Measurements from ENCODE around the gene HNRNPA3. TPM values are rescaled to one million over a fixed set of nuclear protein-coding genes. Genes with fewer than 3 reads are reported as not detected.

HNRNPA3 gene
- total RNA-seq (2014; rRNA removed; shearing (Covaris generic)), result 15.0 and 19.7 TPM in 2 replicates
- 47.1 and 51.0 TPM in 2 replicates for polyA plus RNA-seq (2016; fragmentation: Nextera tagmentation; extraction: Ambion mirVana)

DNA sequence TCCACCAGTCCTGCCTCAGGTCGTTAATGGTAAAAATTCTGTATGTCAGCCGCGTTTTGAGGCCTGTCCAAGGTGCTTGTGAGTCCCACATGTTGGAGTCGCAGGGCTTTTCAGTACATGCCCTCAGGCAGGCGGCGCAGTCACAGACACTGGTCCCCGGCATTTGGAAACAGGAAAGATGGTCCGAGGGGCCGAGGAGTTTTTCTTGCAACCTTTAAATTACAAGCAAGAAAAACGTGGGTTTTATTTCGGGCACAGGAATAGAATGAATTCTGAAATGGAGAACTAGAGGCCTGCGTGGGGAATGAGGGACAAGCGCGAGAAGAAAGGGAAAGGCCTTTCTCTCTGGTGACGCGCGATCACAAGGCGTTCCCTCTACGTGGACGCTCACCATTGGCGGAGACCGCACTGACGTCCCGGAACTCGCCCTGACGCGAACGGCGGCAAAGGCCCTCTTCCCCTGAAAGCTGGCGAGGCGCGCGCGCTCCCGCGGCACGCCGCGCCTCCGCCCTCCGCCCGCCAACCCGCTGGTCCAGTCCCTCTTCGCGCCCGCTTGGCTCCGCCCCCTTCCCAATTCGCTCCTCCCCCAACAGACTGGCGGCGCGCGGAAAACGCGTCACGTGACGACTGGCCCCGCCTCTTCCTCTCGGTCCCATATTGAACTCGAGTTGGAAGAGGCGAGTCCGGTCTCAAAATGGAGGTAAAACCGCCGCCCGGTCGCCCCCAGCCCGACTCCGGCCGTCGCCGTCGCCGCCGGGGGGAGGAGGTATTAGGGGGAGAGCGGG is at the start of gene HNRNPA3:
Gene HNRNPA3 (plus strand): TSS at position 689 of the 785 bp plus-strand sequence. CDS start 6 bp downstream, at position 695.
- Histone ChIP-seq H3F3A (ENCODE audit: insufficient read depth) (peaks cover 50% of the 10 kb centered on the region), H3K9me3 (ENCODE audit: low read depth) (no peaks in the 10 kb centered on the region), H2AFZ (peak within 1 kb of the TSS; percentile 71), H3K4me3 (peak within 1 kb of the TSS; percentile 88), H3K36me3 (ENCODE audit: low read depth) (peaks cover 29% of the 10 kb centered on the region), H4K20me1 (ENCODE audit: insufficient read depth) (peaks cover 8% of the 10 kb centered on the region), H3K79me2 (ENCODE audit: insufficient read depth) (peaks cover 53% of the 10 kb centered on the region), H3K4me1 (ENCODE audit: insufficient read depth) (peaks cover 33% of the 10 kb centered on the region), H3K9me2 (ENCODE audit: insufficient read depth) (no peaks in the 10 kb centered on the region), H3K27ac (peak within 1 kb of the TSS; percentile 100), H3K9ac (peak within 1 kb of the TSS; percentile 98), H3K4me2 (ENCODE audit: unreplicated experiment) (peak within 1 kb of the TSS; percentile 92), H3K27me3 (replicated peaks; ENCODE audit: insufficient read depth) (no peaks in the 10 kb centered on the region)
- peak; percentile 99 for DNase-seq
- TF ChIP-seq EZH2phosphoT487 (IDR thresholded peaks at IDR 0.05; ENCODE audit: insufficient read depth, low read depth), result no peak
- TF ChIP-seq EZH2 (IDR thresholded peaks at IDR 0.05; ENCODE audit: insufficient read depth, poor library complexity, severe bottlenecking), result no peak
- in situ Hi-C loops (cut with MboI), result no loop called here
- WGBS, 2 experiments (ENCODE audit: low coverage in 1 of 2, low lambda C conversion rate in 2 of 2, missing lambda C conversion rate in 2 of 2), result 3 to 4% methylated on average over 47 to 71 of the region's 74 CpGs

DNA sequence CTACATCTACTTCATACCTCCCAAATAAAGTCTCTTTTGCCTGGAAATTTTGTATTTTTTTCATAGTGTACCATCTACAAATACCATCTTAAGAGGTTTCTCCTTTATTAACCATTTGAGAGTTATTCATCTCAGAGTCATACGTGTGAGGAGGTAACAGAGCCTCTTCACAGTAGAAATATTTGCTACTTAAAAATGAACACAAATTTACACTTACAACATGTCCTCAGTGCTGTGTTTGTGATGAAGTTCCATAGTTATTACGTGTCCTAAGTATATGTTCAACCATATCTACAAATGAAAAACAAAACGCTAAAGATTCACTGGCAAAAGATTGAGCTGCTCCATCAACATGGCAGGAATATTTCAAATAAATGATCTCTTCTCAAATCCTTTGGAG is 48.5 kb upstream of the HNRNPA3 start:
- H3F3A ChIP-seq (ENCODE audit: insufficient read depth), result peaks cover 14% of the 10 kb centered on the region; the same call in 1 of the 2 replicates
- H3K4me1 ChIP-seq (ENCODE audit: insufficient read depth), result peaks cover 32% of the 10 kb centered on the region
- in situ Hi-C loops (cut with MboI), result loop anchor here (10.0 to 25.0 kb wide), 4 partner anchors 161 to 573 kb away; a partner anchor contains a TSS
- H3K27ac ChIP-seq, result peak overlapping the region; percentile 72
- no peaks in the 10 kb centered on the region for H3K27me3 ChIP-seq (replicated peaks; ENCODE audit: insufficient read depth)
- WGBS, 2 experiments (ENCODE audit: low coverage in 1 of 2, low lambda C conversion rate in 2 of 2, missing lambda C conversion rate in 2 of 2), result 0 to 3% methylated on average over 3 of the region's 3 CpGs
- H3K9me2 ChIP-seq (ENCODE audit: insufficient read depth), result no peaks in the 10 kb centered on the region
- H3K4me3 ChIP-seq, result peak overlapping the region; percentile 73
- H4K20me1 ChIP-seq (ENCODE audit: insufficient read depth), result no peaks in the 10 kb centered on the region
- H3K4me2 ChIP-seq (ENCODE audit: unreplicated experiment), result peak overlapping the region; percentile 94
- H3K79me2 ChIP-seq (ENCODE audit: insufficient read depth), result no peaks in the 10 kb centered on the region
- H3K9ac ChIP-seq, result peak overlapping the region; percentile 83
- no peaks in the 10 kb centered on the region for H3K9me3 ChIP-seq (ENCODE audit: low read depth)
- peak overlapping the region; percentile 99 for H2AFZ ChIP-seq
- DNase-seq, result no peak
- no peak for TF ChIP-seq EZH2 (IDR thresholded peaks at IDR 0.05; ENCODE audit: insufficient read depth, poor library complexity, severe bottlenecking)
- TF ChIP-seq EZH2phosphoT487 (IDR thresholded peaks at IDR 0.05; ENCODE audit: insufficient read depth, low read depth), result no peak
- no peaks in the 10 kb centered on the region for H3K36me3 ChIP-seq (ENCODE audit: low read depth)

DNA sequence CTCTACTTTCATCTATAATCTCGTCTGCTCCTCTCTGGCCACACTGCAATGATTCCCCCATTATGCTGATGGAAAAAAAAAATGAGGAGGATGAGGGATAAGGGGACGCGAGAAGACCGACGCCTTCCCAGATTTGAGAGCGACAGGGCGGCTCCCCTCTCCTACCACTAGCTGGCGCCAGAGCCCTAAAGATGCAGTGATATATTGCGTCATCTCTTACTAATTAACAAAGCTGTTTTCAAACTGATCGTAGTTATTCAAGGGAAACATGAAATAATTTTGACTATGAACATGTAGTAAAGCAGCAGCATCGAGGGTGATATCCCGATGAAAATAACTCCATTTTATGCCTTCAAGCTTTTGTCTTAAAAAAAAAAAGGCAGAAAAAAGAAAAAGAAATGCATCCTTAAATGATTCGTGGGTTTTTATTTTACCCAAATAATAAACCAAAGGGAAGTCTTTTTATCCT is 48.0 kb upstream of the HNRNPA3 start:
- Histone ChIP-seq H3K27ac (peak overlapping the region; percentile 72), H3K9me2 (ENCODE audit: insufficient read depth) (no peaks in the 10 kb centered on the region), H3K4me2 (ENCODE audit: unreplicated experiment) (peak overlapping the region; percentile 94), H3K4me1 (ENCODE audit: insufficient read depth) (peaks cover 32% of the 10 kb centered on the region), H2AFZ (peak overlapping the region; percentile 99), H3K79me2 (ENCODE audit: insufficient read depth) (no peaks in the 10 kb centered on the region), H3K9ac (peak overlapping the region; percentile 83), H3K27me3 (replicated peaks; ENCODE audit: insufficient read depth) (no peaks in the 10 kb centered on the region), H4K20me1 (ENCODE audit: insufficient read depth) (no peaks in the 10 kb centered on the region), H3K9me3 (ENCODE audit: low read depth) (no peaks in the 10 kb centered on the region), H3K4me3 (peak overlapping the region; percentile 73), H3K36me3 (ENCODE audit: low read depth) (no peaks in the 10 kb centered on the region), H3F3A (ENCODE audit: insufficient read depth) (peaks cover 14% of the 10 kb centered on the region; the same call in 1 of the 2 replicates)
- peak; percentile 91 for DNase-seq
- TF ChIP-seq EZH2 (IDR thresholded peaks at IDR 0.05; ENCODE audit: insufficient read depth, poor library complexity, severe bottlenecking) (no peak), EZH2phosphoT487 (IDR thresholded peaks at IDR 0.05; ENCODE audit: insufficient read depth, low read depth) (no peak)
- in situ Hi-C loops (cut with MboI), result loop anchor here (10.0 to 25.0 kb wide), 4 partner anchors 160 to 573 kb away; a partner anchor contains a TSS
- 0 to 1% methylated on average over 13 of the region's 13 CpGs for WGBS, 2 experiments (ENCODE audit: low coverage in 1 of 2, low lambda C conversion rate in 2 of 2, missing lambda C conversion rate in 2 of 2)

GRCh38 chr2:177165061-177165583 is 47.5 kb upstream of the HNRNPA3 start:
- Histone ChIP-seq H3K9me3 (ENCODE audit: low read depth) (no peaks in the 10 kb centered on the region), H3F3A (ENCODE audit: insufficient read depth) (peaks cover 14% of the 10 kb centered on the region; the same call in 1 of the 2 replicates), H3K9me2 (ENCODE audit: insufficient read depth) (no peaks in the 10 kb centered on the region), H3K4me1 (ENCODE audit: insufficient read depth) (peaks cover 32% of the 10 kb centered on the region), H3K27ac (peak overlapping the region; percentile 72), H3K4me2 (ENCODE audit: unreplicated experiment) (peak overlapping the region; percentile 94), H2AFZ (peak overlapping the region; percentile 99), H3K9ac (peak overlapping the region; percentile 83), H3K36me3 (ENCODE audit: low read depth) (no peaks in the 10 kb centered on the region), H3K4me3 (peak overlapping the region; percentile 73), H3K27me3 (replicated peaks; ENCODE audit: insufficient read depth) (no peaks in the 10 kb centered on the region), H3K79me2 (ENCODE audit: insufficient read depth) (no peaks in the 10 kb centered on the region), H4K20me1 (ENCODE audit: insufficient read depth) (no peaks in the 10 kb centered on the region)
- DNase-seq, result peak; percentile 79
- no peak for TF ChIP-seq EZH2 (IDR thresholded peaks at IDR 0.05; ENCODE audit: insufficient read depth, poor library complexity, severe bottlenecking)
- TF ChIP-seq EZH2phosphoT487 (IDR thresholded peaks at IDR 0.05; ENCODE audit: insufficient read depth, low read depth), result no peak
- in situ Hi-C loops (cut with MboI), result loop anchor here (10.0 to 25.0 kb wide), 4 partner anchors 160 to 572 kb away; a partner anchor contains a TSS
- WGBS, 2 experiments (ENCODE audit: low coverage in 1 of 2, low lambda C conversion rate in 2 of 2, missing lambda C conversion rate in 2 of 2), result 1% methylated on average over 8 of the region's 8 CpGs

Data from GM23248 (cell line).